Measurements from ENCODE around the gene ACSM5.

The ACSM5 gene

GRCh38 chr16:20409398-20410120 is at the start of gene ACSM5:
Gene ACSM5 (plus strand): TSS chr16:20409534. CDS start chr16:20411485, 1,951 bp downstream.
- H3K4me3 ChIP-seq (replicated peaks; ENCODE audit: low read depth, low read length): no peak within 1 kb of the TSS
- no peak for TF ChIP-seq CTCF (IDR thresholded peaks at IDR 0.05; ENCODE audit: low read depth, low read length, missing control alignments)
- DNase-seq (ENCODE audit: extremely low read depth, low read depth): no peak

- TF ChIP-seq CTCF (IDR thresholded peaks at IDR 0.05; ENCODE audit: low read depth, low read length, missing control alignments): no peak
- no peak for DNase-seq (ENCODE audit: extremely low read depth, low read depth)
- no peak overlapping the region for H3K4me3 ChIP-seq (replicated peaks; ENCODE audit: low read depth, low read length)
Observed at GRCh38 chr16:20359997-20360396, 49.3 kb upstream of the ACSM5 start.

GRCh38 chr16:20363191-20363590 is 46.1 kb upstream of the ACSM5 start:
- no peak overlapping the region for H3K4me3 ChIP-seq (replicated peaks; ENCODE audit: low read depth, low read length)
- no peak for DNase-seq (ENCODE audit: extremely low read depth, low read depth)
- no peak for TF ChIP-seq CTCF (IDR thresholded peaks at IDR 0.05; ENCODE audit: low read depth, low read length, missing control alignments)

- H3K4me3 ChIP-seq (replicated peaks; ENCODE audit: low read depth, low read length): no peak overlapping the region
- DNase-seq (ENCODE audit: extremely low read depth, low read depth): no peak
- TF ChIP-seq CTCF (IDR thresholded peaks at IDR 0.05; ENCODE audit: low read depth, low read length, missing control alignments): no peak
Observed at GRCh38 chr16:20364051-20364450, 45.3 kb upstream of the ACSM5 start.

- no peak for DNase-seq (ENCODE audit: extremely low read depth, low read depth)
- TF ChIP-seq CTCF (IDR thresholded peaks at IDR 0.05; ENCODE audit: low read depth, low read length, missing control alignments): no peak
- no peak overlapping the region for H3K4me3 ChIP-seq (replicated peaks; ENCODE audit: low read depth, low read length)
Observed at GRCh38 chr16:20369452-20370054, 39.8 kb upstream of the ACSM5 start.

- H3K4me3 ChIP-seq (replicated peaks; ENCODE audit: low read depth, low read length): no peak overlapping the region
- TF ChIP-seq CTCF (IDR thresholded peaks at IDR 0.05; ENCODE audit: low read depth, low read length, missing control alignments): no peak
- DNase-seq (ENCODE audit: extremely low read depth, low read depth): no peak
Observed at GRCh38 chr16:20372701-20373100, 36.6 kb upstream of the ACSM5 start.

All from HFF-Myc (cell line).